GM12878 (cell line): Measurements from ENCODE around the gene BLOC1S4.
A peak's percentile ranks its signal among the peaks of the same experiment; 100 is the strongest.

ENCODE experiments used
- ETV6 ChIP-seq, 2 experiments: fragments of 450-650 bp in 1 of 2; IDR thresholded peaks in 1 of 2; conservative IDR thresholded peaks in 1 of 2; 2 replicates each; pipeline ENCODE4 v1.6.1; 2014; ENCODE audit warnings: antibody characterized with exemption in 1 of 2, borderline replicate concordance in 1 of 2, low read depth in 1 of 2, mild to moderate bottlenecking in 1 of 2, moderate library complexity in 1 of 2
- HDAC2 ChIP-seq: fragments of 200-600 bp; sonication (generic); IDR thresholded peaks from 2 replicates; pipeline ENCODE4 v1.6.1; 2017
- POLR2A ChIP-seq: IDR thresholded peaks from 2 replicates; pipeline ENCODE4 v1.6.1; 2011; ENCODE audit warnings: low read depth, mild to moderate bottlenecking, low read length
- SP1 ChIP-seq: IDR thresholded peaks from one replicate; pipeline ENCODE4 v1.6.1; 2011; ENCODE audit warnings: low read depth, low read length
- TARDBP ChIP-seq: IDR thresholded peaks from 2 replicates; pipeline ENCODE4 v1.6.1; 2016; ENCODE audit warnings: borderline replicate concordance
- TCF12 ChIP-seq: IDR thresholded peaks from 2 replicates; pipeline ENCODE4 v1.6.1; 2011; ENCODE audit warnings: low read depth, mild to moderate bottlenecking, low read length
- ZNF274 ChIP-seq: IDR thresholded peaks from one replicate; pipeline ENCODE4 v1.8.0; 2011; ENCODE audit not compliant: insufficient read length, insufficient read depth
- ZSCAN29 ChIP-seq: fragments of 450-650 bp; IDR thresholded peaks from 2 replicates; pipeline ENCODE4 v1.6.1; 2017; ENCODE audit warnings: mild to moderate bottlenecking, moderate library complexity
- TF ChIP-seq, protein P1 (sequence below), 3 experiments: IDR thresholded peaks in 2 of 3; conservative IDR thresholded peaks in 1 of 3; 2 replicates each; pipeline ENCODE4 v1.5.1; 2011; ENCODE audit warnings: low read depth in 3 of 3, low read length in 3 of 3, mild to moderate bottlenecking in 3 of 3, control low read depth in 2 of 3, moderate library complexity in 2 of 3, inconsistent platforms in 1 of 3, mixed read lengths in 1 of 3; ENCODE audit not compliant: control insufficient read depth in 2 of 3, insufficient read depth in 1 of 3; ENCODE audit errors: extremely low read depth in 1 of 3
- TF ChIP-seq, protein P2 (sequence below): IDR thresholded peaks from 2 replicates; pipeline ENCODE4 v1.6.1; 2011; ENCODE audit warnings: borderline replicate concordance, low read depth, mild to moderate bottlenecking, moderate library complexity, mixed read lengths, low read length; ENCODE audit not compliant: insufficient read depth; ENCODE audit errors: extremely low read length
- TF ChIP-seq, protein P3 (sequence below): fragments of 450-650 bp; formaldehyde crosslinking; IDR thresholded peaks from 2 replicates; pipeline ENCODE4 v1.4.0; 2020; ENCODE audit warnings: mild to moderate bottlenecking, moderate library complexity
- TF ChIP-seq, protein P4 (sequence below): IDR thresholded peaks from 2 replicates; pipeline ENCODE4 v1.6.1; 2011; ENCODE audit warnings: mild to moderate bottlenecking, low read depth, low read length, moderate library complexity; ENCODE audit not compliant: insufficient replicate concordance
- TF ChIP-seq, protein P5 (sequence below): fragments of 450-650 bp; formaldehyde crosslinking; IDR thresholded peaks from 2 replicates; pipeline ENCODE4 v1.5.0; 2022; ENCODE audit warnings: mild to moderate bottlenecking, missing genetic modification characterization

DNA sequence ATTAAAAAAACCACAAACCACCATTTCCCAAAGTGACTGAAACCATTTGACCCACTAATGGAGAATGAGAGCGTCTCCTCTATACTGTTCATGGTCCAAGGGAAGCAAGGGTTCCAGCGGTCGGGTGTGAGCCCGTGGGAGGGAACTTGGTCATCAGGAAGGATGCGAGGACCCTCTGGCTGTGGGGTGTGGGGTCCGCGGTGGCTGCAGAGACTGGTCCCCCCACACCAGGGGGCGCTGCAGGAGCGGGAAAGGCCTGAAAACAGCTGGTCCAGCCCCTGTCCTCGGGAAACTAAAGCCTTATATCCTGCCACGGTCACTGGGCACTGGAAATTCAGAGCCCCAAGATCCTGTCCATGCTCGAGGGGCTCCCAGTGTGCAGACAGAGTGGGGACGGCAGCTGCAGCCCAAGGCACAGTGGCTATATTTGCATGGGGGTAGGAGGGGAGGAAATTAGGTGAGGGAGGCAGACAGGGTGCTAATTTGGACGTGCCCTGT is 4.3 kb downstream of the BLOC1S4 start:
- TF ChIP-seq ETV6 (conservative IDR thresholded peaks at IDR 0.05 in 1 of 2, IDR thresholded peaks at IDR 0.05 in 1 of 2; ENCODE audit: borderline replicate concordance in 1 of 2, low read depth in 1 of 2) (no peak), SP1 (no peak), ZNF274 (no peak), POLR2A (no peak), ZSCAN29 (no peak), HDAC2 (no peak), TCF12 (peak; percentile 83; the same call in 1 of the 2 replicates), TARDBP (no peak)
- TF ChIP-seq, protein P1, sequence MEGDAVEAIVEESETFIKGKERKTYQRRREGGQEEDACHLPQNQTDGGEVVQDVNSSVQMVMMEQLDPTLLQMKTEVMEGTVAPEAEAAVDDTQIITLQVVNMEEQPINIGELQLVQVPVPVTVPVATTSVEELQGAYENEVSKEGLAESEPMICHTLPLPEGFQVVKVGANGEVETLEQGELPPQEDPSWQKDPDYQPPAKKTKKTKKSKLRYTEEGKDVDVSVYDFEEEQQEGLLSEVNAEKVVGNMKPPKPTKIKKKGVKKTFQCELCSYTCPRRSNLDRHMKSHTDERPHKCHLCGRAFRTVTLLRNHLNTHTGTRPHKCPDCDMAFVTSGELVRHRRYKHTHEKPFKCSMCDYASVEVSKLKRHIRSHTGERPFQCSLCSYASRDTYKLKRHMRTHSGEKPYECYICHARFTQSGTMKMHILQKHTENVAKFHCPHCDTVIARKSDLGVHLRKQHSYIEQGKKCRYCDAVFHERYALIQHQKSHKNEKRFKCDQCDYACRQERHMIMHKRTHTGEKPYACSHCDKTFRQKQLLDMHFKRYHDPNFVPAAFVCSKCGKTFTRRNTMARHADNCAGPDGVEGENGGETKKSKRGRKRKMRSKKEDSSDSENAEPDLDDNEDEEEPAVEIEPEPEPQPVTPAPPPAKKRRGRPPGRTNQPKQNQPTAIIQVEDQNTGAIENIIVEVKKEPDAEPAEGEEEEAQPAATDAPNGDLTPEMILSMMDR (IDR thresholded peaks at IDR 0.05 in 2 of 3, conservative IDR thresholded peaks at IDR 0.05 in 1 of 3; ENCODE audit: control insufficient read depth in 2 of 3, extremely low read depth in 1 of 3, insufficient read depth in 1 of 3, low read depth in 3 of 3, low read length in 3 of 3) = peak; percentile 85 to 96 (median 93)
- TF ChIP-seq, protein P2, sequence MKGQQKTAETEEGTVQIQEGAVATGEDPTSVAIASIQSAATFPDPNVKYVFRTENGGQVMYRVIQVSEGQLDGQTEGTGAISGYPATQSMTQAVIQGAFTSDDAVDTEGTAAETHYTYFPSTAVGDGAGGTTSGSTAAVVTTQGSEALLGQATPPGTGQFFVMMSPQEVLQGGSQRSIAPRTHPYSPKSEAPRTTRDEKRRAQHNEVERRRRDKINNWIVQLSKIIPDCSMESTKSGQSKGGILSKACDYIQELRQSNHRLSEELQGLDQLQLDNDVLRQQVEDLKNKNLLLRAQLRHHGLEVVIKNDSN = no peak
- TF ChIP-seq, protein P3, sequence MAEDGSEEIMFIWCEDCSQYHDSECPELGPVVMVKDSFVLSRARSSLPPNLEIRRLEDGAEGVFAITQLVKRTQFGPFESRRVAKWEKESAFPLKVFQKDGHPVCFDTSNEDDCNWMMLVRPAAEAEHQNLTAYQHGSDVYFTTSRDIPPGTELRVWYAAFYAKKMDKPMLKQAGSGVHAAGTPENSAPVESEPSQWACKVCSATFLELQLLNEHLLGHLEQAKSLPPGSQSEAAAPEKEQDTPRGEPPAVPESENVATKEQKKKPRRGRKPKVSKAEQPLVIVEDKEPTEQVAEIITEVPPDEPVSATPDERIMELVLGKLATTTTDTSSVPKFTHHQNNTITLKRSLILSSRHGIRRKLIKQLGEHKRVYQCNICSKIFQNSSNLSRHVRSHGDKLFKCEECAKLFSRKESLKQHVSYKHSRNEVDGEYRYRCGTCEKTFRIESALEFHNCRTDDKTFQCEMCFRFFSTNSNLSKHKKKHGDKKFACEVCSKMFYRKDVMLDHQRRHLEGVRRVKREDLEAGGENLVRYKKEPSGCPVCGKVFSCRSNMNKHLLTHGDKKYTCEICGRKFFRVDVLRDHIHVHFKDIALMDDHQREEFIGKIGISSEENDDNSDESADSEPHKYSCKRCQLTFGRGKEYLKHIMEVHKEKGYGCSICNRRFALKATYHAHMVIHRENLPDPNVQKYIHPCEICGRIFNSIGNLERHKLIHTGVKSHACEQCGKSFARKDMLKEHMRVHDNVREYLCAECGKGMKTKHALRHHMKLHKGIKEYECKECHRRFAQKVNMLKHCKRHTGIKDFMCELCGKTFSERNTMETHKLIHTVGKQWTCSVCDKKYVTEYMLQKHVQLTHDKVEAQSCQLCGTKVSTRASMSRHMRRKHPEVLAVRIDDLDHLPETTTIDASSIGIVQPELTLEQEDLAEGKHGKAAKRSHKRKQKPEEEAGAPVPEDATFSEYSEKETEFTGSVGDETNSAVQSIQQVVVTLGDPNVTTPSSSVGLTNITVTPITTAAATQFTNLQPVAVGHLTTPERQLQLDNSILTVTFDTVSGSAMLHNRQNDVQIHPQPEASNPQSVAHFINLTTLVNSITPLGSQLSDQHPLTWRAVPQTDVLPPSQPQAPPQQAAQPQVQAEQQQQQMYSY (CRISPR knock-in tag) = no peak
- TF ChIP-seq, protein P4, sequence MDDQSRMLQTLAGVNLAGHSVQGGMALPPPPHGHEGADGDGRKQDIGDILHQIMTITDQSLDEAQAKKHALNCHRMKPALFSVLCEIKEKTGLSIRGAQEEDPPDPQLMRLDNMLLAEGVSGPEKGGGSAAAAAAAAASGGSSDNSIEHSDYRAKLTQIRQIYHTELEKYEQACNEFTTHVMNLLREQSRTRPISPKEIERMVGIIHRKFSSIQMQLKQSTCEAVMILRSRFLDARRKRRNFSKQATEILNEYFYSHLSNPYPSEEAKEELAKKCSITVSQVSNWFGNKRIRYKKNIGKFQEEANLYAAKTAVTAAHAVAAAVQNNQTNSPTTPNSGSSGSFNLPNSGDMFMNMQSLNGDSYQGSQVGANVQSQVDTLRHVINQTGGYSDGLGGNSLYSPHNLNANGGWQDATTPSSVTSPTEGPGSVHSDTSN = no peak
- TF ChIP-seq, protein P5, sequence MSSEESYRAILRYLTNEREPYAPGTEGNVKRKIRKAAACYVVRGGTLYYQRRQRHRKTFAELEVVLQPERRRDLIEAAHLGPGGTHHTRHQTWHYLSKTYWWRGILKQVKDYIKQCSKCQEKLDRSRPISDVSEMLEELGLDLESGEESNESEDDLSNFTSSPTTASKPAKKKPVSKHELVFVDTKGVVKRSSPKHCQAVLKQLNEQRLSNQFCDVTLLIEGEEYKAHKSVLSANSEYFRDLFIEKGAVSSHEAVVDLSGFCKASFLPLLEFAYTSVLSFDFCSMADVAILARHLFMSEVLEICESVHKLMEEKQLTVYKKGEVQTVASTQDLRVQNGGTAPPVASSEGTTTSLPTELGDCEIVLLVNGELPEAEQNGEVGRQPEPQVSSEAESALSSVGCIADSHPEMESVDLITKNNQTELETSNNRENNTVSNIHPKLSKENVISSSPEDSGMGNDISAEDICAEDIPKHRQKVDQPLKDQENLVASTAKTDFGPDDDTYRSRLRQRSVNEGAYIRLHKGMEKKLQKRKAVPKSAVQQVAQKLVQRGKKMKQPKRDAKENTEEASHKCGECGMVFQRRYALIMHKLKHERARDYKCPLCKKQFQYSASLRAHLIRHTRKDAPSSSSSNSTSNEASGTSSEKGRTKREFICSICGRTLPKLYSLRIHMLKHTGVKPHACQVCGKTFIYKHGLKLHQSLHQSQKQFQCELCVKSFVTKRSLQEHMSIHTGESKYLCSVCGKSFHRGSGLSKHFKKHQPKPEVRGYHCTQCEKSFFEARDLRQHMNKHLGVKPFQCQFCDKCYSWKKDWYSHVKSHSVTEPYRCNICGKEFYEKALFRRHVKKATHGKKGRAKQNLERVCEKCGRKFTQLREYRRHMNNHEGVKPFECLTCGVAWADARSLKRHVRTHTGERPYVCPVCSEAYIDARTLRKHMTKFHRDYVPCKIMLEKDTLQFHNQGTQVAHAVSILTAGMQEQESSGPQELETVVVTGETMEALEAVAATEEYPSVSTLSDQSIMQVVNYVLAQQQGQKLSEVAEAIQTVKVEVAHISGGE (CRISPR knock-in tag) = no peak
